DMS53 treated with DMSO at 0.1 percent for 48 hours (cell line): ENCODE measurements around the gene IGFL4.
A peak's percentile ranks its signal among the peaks of the same experiment; 100 is the strongest.

Experiments used
- DNase-seq: peaks from one replicate; lab custom pipeline; 2025; ENCODE audit not compliant: unreplicated experiment; lab: John Stamatoyannopoulos, UW

Gene IGFL4

GRCh38 chr19:45995715-45996385, 45.0 kb downstream of the IGFL4 start:
- no peak for DNase-seq

- peak; percentile 99 for DNase-seq
Measured at GRCh38 chr19:45994998-45995714, 45.6 kb downstream of the IGFL4 start, which contains the start of gene CCDC61. Gene CCDC61, plus strand, starts transcription at chr19:45995467. Its CDS starts 7,552 bp downstream, at chr19:46003019.

GRCh38 chr19:45994456-45994997, 46.3 kb downstream of the IGFL4 start:
- DNase-seq, result peak; percentile 66

GRCh38 chr19:45990113-45990728, 50.6 kb downstream of the IGFL4 start:
- no peak for DNase-seq
